Measurements from ENCODE around the gene CTSH.
A peak's percentile ranks its signal among the peaks of the same experiment; 100 is the strongest.

Gene CTSH, protein sequence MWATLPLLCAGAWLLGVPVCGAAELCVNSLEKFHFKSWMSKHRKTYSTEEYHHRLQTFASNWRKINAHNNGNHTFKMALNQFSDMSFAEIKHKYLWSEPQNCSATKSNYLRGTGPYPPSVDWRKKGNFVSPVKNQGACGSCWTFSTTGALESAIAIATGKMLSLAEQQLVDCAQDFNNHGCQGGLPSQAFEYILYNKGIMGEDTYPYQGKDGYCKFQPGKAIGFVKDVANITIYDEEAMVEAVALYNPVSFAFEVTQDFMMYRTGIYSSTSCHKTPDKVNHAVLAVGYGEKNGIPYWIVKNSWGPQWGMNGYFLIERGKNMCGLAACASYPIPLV

DNA sequence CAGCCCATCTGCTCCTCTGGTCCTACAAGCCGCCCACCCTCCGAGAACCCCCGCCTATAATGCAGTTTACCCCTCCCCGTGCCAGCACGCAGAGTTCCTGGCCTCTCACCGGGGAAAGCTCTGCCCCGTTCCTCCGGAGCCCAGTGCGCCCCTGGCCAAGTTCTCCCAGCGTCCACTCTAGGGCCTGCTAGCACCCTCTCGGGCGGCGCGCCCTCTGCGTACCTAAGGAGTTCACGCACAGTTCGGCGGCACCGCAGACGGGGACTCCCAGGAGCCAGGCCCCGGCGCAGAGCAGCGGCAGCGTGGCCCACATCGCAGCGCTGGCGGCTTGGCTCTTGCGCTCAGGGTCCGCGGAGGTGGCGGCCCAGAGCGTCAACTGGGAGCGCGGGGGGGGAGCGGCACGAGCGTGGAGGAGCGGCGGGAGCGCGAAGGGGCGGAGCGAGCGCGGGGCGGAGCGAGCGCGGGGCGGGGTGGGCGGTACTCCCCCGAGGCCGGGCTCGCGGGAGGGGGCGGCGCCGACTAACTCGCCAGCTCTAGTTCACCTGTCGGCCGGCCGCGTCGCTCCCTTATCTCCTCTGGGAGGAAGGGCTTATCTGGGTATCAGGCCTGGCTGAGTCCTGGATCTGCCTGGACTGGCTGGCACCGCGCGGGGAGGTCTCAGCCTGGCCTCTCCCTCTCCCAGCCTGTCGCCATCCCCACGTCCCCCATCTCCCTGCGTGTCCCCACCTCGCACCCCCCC is at the start of gene CTSH:
Gene CTSH, minus strand, starts transcription at position 378 of the 739 bp plus-strand sequence. Its CDS starts 65 bp downstream, at position 313.
- DNase-seq, result peak; percentile 70

DNA sequence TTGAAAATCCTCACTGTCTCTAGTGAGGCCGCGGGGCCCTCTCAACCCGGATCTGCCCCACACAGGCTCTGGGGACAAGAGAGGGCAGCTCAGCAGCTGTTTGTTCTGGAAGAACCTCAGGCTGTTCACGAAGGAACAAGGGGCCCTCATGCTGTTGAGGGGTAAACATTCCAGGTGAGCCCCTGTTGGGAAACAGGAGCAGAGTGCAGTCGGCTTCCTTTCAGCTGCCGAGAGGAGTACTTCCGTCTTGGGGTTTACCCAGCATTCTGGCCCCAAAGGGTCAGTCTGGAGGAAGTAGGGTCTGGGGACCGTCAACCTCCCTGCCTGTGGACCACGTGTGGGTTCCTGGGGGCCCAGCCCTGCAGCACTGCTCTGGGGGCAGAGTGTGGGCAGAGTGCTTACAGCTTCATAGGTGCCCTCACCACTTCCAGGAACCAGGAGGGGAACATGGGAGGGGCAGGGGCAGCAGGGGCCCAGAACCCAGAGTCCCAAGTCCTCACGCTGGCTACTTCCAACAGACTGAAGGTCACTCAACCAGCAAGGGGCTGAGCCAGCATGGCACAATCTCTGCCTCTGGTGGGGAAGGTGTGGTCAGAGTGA is 49.2 kb upstream of the CTSH start:
- no peak for DNase-seq

DNA sequence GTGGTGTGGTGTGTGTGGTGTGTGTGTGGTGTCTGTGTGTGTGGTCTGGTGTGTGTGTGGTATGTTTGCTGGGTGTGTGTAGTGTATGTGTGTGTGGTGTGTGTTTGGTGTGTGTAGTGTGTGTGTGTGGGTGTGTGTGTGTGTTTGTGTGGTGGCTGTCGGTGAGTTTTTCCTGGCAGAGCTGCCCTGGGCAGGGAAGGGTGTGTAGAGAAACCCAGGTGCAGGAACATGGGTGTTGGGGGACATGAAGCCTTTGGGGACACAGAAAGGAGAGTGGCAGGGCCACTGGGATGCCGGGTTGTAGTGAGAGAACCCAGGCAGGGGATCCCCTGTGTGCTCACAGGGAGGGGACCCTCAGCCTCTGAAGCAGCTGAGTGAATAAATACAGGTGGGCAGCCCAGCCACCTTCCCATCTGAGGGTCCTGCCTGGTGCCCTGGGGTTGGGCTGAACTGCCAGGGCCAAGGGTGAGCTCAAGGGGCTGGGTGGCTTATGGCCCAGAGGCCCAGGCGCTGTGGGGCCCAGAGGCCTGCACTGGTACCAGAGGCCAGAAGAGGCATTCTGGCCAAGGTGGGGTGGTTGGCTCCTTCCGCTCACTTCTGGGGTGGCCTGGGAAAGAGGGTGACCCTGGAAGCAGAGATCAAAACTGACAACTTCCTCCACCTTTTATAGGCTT is 48.5 kb upstream of the CTSH start:
- no peak for DNase-seq

DNA sequence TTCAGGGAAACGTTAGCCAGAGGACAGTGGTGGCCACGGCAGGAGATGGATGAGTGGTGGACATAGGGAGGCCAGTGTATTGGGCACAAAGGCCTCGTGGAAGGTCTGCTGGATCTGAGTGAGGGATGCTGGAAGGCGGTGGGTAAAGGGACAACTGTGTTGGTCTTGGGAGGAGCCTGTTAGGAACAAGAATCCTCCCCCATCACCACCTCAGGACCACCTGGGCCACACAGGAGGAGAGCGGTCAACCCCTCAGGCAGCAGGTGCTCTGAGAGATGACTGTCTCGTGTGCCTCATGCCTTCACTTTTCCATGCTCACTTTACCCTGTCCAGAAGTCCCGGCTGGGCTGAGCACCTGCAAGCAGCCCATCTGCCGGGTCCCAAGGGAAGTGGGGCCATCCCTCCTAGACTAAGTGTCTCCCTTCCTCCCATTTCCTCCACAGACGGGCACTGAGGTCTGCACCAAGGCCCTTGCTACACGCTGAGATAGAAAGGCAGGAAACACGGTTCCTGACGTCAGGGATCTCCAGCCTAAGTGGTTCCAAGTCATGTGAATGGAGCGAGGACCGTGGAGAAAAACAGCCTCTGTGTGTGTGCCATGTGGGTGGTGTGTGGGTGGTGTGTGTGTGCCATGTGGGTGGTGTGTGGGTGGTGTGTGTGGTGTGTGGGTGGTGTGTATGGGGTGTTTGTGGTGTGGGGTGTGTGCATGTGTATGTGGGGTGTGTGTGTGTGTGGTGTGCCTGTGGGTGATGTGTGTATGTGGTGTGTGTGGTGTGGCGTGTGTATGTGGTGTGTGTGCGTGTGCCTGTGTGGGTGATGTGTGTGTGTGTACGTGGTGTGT is 47.8 kb upstream of the CTSH start:
- DNase-seq, result no peak

DNA sequence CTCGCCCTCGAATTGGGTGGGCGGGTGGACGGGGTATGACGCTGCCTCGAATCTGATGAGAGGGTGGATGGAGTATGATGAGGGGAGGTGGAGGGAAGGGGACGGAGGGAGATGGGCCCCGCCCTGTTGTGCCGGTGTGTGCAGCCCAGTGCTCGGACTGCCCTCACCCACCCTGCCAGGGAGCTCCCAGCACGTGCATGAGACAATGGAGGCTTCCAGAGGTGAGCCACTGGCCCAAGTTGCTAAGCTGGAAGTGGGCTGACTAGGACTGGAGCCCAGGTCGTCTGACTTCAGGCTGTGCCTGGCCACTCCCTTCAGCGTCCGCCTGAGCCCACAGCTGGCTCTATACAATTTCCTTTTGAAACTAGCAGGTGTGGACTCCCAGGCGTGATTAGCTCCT is 47.0 kb upstream of the CTSH start:
- DNase-seq, result no peak

DNA sequence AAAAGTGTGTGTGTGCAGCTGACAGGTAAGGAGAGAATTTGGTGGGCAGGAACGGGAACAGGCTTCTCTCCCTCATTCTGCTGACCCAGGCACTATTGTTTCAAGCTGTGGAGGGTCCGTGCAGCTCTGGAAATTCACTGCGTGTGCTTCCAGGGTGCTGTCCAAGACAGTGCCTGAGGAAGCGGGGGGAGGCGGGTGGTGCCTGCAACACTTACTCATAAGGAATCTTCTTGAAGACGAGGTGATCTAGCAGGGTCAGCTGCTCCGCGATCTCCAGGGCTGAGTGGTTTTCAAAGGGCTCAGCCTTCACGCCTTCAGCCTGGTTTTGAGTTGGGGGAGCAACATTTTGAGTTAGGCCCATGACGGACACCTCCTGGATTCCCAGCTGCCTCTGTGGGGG is 46.6 kb upstream of the CTSH start:
- no peak for DNase-seq

DNA sequence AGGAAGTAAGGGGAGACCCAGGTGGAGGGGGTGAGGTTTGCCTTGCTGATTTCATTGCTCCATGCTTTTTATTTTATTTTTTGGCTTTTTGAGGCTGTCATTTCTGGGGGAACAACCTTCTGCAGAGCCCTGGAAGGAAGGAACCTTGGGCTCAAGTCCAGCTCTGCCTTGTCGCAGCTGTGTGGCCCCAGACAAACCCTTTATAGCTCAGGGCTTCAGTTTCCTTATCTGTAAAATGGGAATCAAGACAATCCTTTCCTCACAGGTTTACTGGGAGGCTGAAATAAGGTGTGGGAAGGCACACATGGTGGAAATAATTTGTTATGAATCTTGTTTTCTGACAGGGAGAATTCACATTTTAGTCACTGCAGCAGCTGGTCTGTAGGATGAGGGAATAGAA is 45.4 kb upstream of the CTSH start:
- DNase-seq, result no peak

DNA sequence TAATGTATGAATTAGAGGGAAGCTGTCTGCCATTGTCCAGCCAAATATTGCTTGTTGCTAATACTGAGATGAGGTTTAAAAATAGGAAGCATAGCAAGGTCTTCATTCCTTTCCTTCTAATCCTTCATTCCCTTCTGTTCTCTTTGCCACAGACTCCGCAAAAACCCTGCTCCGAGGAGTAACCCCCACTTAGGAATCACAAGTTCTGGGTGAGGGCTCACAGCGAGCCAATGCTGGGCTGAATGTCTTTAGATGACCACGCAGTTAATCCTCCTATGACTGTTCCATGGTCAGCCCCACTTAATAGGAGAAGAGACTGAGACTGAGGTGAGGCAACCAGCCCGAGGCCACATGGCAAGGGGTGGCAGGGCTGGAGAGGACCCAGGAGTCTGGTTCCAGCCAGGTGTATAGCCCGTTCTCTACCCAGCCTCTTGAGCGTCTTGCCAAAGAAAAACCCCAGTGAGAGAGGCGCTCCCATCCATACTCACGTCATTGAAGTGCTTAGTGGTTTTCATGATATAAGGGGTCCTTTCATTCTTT is 44.9 kb upstream of the CTSH start:
- no peak for DNase-seq

DNA sequence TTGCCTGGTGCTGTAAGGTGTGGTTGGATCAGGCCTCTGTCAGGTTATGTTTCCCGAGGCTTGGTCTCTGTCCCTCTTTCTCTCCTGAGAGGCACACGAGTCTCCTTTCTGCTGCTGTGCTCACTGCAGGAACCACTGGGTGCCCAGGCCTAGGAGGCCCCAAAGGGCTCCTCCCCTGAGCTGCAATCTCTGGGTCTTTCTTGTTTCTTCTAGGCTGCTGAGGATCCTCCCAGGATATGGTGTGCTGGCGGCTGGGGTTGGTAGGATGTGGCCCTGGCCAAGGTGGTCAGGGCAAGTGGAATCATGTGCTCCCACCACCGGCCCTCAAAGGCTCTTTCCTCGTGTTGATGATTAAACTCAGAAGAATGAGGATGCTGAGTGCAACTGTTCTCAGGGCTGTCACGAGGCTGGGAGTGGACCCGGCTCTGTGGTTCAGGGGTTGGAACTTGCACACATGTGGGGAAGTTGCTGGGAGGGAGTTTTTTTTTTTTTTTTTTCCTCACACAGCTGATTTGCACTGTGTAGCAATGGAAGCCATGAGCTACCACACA is 43.6 kb upstream of the CTSH start:
- DNase-seq, result no peak

DNA sequence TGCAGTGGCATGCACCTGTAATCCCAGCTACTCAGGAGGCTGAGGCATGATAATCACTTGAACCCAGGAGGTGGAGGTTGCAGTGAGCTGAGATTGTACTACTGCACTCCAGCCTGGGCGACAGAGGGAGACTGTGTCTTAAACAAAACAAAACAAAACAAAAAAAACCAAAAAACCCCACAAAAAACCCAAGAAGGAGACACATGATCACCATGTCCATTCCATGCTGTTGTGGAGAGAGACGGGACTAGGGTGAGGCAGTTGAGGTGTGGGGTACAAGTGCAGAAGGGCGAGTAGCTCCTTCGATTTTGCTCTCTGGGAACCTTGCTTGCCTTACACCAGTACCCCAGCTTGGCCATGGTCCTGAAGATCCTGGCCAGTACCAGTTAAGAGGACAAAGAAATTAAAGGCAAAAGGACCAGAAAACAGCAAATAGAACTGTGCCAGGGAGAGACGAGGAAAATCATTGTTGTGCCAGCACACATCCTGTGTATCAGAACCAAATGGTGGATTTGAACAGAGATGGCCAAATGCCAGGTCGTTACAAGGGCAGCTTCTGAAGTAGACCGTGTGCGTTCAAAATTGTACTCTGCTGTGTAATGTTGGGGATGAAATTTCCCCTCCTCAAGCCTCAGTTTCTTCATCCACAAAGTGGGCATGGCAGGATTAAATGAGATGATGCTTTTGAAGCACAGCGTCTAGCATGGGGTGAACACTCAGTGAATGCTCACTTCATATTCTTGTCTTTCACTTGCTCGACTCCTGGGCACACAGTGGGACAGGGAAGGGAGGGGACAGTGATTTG is 42.9 kb upstream of the CTSH start:
- no peak for DNase-seq

DNA sequence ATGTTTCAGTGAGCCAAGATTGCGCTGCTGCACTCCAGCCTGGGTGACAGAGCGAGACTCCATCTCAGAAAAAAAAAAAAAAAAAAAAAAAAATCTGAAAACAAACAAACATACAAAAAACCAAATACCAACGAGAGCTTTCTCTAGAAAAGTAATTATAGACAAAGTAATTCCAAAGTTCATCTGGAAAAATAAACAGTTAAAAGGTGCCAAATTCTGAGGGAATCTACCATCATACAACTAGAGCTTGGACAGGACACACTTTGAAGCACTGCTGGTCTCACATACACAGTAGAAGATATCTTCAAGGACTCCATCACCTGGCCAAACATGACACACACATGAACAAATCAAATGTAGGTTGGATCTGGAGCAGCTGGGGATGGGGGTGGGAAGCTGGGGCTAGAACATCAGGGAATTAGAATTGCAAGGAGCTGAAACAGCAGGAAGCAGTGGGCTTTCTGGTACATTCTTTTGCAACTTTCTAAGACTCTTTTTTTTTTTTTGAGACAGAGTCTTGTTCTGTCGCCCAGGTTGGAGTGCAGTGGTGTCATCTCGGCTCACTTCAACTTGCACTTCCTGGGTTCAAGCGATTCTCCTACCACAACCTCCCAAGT is 41.1 kb upstream of the CTSH start:
- DNase-seq, result no peak

DNA sequence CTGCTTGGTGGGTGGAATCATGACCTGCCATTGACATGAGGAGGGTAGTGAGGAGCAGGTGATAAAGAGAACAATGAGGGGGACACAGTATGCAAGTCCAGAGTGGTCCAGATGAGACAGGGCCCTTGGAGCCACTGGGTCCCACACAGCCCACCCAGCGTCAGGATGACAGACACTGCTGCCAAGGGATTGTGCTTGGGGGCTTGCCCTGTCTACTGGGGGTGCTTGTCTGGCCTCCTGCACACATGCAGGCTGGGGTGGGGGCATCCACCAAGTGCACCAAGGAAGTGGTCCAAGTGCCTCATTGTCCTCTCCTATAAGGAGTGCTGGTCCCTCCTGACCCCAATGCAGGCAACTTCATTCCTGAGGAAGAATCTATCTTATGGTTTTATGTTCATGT is 39.2 kb upstream of the CTSH start:
- no peak for DNase-seq

DNA sequence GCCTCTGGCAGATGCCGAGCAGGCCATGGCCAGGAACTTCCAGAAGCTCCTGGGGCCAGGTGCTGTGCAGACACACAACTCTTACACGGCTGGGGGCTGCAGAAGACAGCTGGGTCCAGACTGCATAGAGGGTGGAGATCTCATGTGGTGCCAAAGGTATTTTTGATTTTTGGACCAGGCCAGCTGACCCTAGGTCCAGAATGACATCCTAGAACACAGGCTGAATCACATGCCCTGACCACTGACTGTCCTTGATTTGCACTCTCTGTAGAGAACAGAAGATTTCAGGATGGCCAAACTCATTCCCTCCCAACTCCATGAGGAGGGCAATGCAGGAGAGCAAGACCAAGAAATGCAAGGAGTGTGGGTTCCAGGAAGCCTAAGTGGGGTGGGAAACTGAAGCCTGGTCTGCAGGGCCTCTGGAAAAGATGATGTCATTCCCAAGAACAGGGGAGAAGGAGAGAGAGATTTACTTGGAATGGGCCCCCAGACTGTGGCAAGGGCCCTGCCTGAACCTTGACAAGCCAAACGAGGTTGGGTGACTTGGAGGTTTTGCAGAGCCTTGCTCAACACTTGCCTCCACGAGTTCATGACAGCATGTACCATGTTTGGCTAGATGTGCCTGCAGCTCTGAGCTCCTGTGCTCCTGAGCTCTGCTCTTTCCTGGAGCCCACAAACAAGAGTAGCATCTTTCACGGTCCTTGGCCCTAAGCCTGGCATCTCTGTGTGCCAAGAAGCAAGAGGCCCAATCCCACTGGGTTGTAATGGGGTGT is 38.5 kb upstream of the CTSH start:
- no peak for DNase-seq

DNA sequence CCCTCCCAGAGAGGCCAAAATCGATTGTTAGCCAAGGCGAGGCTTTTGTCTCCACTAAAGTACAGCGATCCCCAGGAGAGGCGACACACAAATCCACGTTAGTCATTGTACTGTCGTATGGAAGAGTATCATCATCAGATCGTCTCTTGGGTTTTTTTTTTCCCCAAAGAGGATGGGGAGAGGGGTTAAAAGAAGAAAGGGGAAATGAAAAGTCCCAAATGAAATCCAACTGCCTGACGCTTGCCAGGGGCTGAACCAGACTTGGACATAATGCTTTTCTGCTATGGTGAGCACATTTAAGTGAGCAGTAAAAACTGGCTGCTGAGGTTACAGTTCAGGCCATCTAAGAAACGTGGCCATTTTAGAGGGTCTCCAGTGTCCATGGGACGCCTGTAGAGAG is 37.9 kb upstream of the CTSH start:
- DNase-seq, result no peak

DNA sequence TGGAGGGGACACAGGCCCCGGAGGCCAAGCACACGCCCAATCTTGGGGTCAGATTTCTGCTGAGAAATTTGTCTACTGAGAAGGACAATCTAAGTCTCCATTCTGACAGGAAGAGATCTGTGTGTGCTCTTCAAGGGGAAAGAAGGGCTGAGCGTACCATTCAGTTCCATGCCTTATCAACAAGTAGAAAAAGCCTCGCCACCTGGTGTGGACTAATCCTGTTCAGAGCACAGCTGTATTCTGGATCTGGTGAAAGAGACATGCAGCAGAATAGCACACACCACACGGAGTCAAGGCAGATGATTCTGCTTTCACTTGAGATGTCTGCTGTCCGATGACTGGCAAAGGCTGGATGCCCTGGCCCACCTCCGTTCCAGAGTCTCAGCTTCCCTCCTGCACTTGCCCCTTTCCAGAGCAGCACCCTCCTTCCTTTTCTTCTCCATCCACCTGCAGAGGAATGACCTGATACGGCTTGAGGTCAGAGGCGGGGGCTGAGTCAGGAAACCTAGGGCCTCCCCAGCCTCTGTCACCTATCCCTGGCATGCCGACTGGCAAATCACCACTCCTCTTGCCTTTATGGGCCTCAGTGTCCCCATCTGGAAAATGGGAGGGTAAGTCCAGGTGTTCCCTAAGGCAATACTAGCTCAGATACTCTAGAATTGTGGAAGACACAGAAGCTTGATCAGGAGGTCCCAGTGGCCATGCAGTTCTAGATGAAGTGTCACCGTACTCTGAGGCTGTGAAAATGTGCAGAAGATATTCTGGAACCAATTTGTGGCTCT is 36.9 kb upstream of the CTSH start:
- DNase-seq, result no peak

DNA sequence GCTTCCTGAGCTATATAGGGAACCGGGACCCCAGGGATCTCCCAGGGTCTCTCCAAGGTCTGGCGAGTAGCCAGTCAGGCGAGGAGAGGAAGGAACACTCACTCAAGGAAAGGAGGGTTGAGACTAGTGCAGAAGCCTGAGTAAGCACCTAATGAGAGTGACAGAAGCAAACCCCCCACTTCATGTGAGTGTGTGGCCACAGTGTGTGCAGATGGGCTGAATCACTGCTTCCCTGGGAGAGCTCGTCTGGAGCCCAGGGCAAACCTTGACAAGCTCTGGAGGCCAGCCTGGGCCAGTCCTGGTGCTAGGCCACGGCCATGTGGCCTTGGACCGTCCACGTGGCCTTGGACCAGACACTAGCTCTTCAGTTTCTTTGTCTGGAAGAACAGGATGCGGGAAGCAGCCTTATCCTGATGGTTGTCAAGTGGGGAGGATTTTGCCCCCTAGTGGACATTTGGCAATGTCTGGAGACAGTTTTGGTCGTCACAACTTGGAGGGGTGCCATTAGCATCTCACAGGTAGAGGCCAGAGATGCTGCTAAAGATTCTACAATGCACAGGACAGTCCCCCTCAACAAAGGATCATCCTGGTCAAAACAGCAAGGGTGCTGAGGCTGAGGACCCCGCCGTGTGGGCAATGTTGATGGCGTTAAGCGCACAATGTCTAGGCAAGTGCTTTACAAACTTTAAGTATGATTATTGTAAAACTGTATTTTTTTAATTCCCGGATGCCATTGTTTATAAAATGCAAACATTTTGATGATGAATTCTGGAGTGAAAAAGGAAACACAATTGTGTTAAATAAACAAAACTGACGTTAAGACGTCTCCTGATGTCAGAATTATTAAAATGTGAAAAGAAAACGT is 34.8 kb upstream of the CTSH start:
- DNase-seq, result peak; percentile 27

DNA sequence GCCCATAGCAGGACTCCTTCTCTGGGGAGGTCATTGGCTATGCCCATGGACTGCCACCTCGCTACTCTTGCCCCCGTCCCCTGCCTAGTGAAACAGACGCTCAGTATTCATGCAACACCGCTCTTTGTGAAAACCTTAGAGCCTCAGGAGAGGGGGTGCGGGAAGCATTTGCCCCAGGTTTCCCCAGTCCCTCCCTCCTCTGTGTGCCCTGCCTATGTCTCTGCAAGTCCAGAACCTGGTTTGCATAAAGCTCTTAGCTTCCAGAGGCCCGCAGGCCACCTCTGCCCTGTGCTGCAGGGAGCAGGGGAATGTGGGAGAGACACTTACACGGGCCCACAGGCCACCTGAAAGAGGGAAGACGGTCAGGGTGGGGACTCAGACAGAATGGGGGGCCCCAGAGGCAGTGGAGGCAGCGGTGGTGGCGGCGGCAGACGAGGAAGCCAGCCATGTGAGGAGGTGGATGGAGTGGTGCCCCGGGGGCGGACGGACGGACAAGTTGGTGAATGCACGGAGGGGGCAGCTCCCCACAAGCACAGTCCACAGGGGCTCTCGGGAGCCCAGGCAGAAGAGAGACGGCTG is 33.8 kb upstream of the CTSH start:
- no peak for DNase-seq

Measured in NCI-H510A treated with DMSO at 0.1 percent for 48 hours (cell line).